PFSK-1 (cell line): Measurements from ENCODE around the gene BCL2L11.

Source experiments
- FOXP2 ChIP-seq: optimal IDR thresholded peaks from 2 replicates; pipeline ENCODE3; 2011; ENCODE audit warnings: borderline replicate concordance, control low read depth, inconsistent platforms; ENCODE audit not compliant: insufficient read depth; ENCODE audit errors: extremely low read length, extremely low read depth
- POLR2AphosphoS5 ChIP-seq: IDR thresholded peaks from 2 replicates; pipeline ENCODE4 v1.6.1; 2012; ENCODE audit warnings: low read depth, mild to moderate bottlenecking, control low read depth, low read length, moderate library complexity
- SIN3A ChIP-seq: IDR thresholded peaks from 2 replicates; pipeline ENCODE4 v1.6.1; 2012; ENCODE audit warnings: mild to moderate bottlenecking, low read length, moderate library complexity, borderline replicate concordance; ENCODE audit not compliant: insufficient read depth
- TAF1 ChIP-seq: IDR thresholded peaks from 2 replicates; pipeline ENCODE4 v1.6.1; 2012; ENCODE audit warnings: low read length, control low read depth, borderline replicate concordance; ENCODE audit not compliant: insufficient read depth
- TF ChIP-seq, protein P1 (sequence below), 2 experiments: IDR thresholded peaks; 2 replicates each; pipeline versions ENCODE4 v1.6.1 to v1.8.0; 2011 to 2012; ENCODE audit warnings: low read depth in 2 of 2, low read length in 2 of 2, control low read depth in 1 of 2, inconsistent platforms in 1 of 2, mild to moderate bottlenecking in 1 of 2, moderate library complexity in 1 of 2; ENCODE audit not compliant: insufficient read depth in 1 of 2

The BCL2L11 gene

DNA sequence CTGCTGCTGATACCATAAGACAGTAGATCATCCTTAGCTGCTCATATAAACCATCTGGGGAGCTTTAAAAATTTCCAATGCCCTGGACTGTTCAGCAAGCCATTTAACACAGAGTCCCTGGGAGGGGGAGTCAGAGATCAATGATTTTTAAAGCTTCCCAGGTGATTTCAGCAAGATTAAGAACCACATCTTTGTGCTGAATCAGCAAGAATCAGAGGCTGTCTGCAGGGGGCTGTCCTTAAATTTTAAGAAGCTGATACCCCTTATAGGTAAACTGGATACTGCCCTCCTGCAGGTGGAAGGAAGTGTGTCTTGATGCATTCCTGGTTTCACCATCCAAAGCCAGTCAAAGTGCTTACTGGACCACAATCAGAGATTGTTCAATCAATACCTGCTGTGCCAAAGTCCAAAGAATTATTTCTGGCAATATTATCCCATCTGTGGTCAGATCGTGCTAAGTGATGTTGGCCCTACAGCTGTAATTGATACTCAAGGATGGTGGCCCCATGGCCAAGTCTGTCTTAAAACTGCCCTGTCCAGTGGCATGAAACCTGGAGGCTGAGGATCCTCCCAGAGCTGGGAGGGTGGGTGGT, 72.2 kb downstream of the BCL2L11 start:
- no peak for TF ChIP-seq POLR2AphosphoS5
- TF ChIP-seq, protein P1, sequence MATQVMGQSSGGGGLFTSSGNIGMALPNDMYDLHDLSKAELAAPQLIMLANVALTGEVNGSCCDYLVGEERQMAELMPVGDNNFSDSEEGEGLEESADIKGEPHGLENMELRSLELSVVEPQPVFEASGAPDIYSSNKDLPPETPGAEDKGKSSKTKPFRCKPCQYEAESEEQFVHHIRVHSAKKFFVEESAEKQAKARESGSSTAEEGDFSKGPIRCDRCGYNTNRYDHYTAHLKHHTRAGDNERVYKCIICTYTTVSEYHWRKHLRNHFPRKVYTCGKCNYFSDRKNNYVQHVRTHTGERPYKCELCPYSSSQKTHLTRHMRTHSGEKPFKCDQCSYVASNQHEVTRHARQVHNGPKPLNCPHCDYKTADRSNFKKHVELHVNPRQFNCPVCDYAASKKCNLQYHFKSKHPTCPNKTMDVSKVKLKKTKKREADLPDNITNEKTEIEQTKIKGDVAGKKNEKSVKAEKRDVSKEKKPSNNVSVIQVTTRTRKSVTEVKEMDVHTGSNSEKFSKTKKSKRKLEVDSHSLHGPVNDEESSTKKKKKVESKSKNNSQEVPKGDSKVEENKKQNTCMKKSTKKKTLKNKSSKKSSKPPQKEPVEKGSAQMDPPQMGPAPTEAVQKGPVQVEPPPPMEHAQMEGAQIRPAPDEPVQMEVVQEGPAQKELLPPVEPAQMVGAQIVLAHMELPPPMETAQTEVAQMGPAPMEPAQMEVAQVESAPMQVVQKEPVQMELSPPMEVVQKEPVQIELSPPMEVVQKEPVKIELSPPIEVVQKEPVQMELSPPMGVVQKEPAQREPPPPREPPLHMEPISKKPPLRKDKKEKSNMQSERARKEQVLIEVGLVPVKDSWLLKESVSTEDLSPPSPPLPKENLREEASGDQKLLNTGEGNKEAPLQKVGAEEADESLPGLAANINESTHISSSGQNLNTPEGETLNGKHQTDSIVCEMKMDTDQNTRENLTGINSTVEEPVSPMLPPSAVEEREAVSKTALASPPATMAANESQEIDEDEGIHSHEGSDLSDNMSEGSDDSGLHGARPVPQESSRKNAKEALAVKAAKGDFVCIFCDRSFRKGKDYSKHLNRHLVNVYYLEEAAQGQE (IDR thresholded peaks at IDR 0.05; ENCODE audit: insufficient read depth in 1 of 2, low read depth in 2 of 2, low read length in 2 of 2), result no peak
- no peak for TF ChIP-seq SIN3A
- no peak for TF ChIP-seq FOXP2
- no peak for TF ChIP-seq TAF1

DNA sequence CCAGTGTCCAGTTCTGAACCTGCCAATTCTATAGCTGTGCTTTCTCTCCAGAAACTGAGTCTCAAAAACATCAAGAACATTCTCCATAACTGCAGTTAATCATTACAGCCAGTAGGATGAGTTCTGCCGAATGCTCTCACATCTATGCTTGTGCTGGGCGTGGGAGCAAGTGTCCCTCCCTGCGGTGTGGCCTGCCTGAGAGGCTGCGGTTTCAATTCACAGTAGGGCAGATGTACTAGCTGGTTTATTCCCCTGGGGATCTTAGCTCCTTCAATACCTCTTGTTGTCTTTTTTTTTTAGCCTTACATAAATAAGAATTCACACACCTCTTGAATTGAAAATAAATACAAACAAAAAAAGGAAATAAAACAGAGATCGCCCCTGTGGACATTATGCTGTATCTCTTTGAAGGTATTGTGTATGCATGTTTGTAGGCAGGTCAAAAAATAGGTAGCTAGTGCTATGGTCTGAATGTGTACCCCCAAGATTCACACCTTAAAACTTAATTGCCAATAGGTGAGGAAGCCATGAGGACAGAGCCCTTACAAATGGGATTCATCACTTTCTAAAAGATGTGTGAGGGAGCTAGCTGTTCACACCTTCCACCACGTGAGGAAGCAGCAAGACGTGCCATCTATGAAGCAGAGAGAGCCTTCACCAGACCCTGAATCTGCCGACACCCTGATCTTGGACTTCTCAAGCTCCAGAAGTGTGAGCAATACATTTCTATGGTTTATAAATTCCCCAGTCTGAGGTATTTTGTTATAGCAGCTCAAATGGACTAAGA, 74.3 kb downstream of the BCL2L11 start:
- TF ChIP-seq, protein P1 (IDR thresholded peaks at IDR 0.05; ENCODE audit: insufficient read depth in 1 of 2, low read depth in 2 of 2, low read length in 2 of 2), result no peak
- TF ChIP-seq TAF1, result no peak
- no peak for TF ChIP-seq SIN3A
- TF ChIP-seq FOXP2, result no peak
- TF ChIP-seq POLR2AphosphoS5, result no peak

DNA sequence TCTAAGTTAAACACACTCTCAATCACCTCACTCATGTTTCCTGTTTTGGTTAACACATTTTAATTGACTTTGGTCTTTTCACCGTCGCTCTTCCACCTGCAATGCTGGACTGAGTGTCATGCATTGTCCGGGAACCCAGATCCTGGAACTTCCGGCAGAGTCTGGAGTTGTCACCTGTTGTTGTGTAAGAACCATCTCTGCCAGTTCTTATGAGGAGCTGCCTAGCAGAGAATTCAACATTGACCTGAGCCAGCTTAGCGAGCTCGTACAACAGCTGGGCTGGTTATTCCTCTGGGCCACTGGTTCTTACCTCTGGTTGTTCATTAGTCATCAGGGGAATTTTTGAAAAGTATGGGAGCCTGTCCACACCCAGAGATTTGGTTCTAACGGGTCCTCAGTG, 75.7 kb downstream of the BCL2L11 start:
- TF ChIP-seq FOXP2, result no peak
- no peak for TF ChIP-seq SIN3A
- no peak for TF ChIP-seq POLR2AphosphoS5
- TF ChIP-seq, protein P1 (IDR thresholded peaks at IDR 0.05; ENCODE audit: insufficient read depth in 1 of 2, low read depth in 2 of 2, low read length in 2 of 2), result no peak
- TF ChIP-seq TAF1, result no peak

DNA sequence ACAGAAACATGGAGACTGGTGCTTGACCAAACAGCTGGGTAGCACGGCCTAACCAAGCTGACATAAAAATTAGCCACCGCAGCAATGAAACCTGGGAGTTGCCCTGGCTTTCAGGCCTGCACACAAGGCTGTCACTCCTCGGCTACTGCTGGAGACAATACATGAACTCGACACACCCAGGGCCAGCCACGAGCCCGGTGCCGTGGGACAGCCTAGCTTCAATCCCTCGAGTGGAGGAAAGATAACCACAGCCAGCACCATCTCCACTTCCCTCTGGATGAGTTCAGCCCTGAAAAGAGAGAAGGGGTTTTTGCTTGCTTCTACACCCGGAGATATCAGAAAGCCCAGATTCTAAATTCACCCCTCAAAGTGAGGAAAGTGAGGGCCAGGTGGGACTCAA, 78.0 kb downstream of the BCL2L11 start:
- TF ChIP-seq, protein P1 (IDR thresholded peaks at IDR 0.05; ENCODE audit: insufficient read depth in 1 of 2, low read depth in 2 of 2, low read length in 2 of 2), result no peak
- TF ChIP-seq POLR2AphosphoS5, result no peak
- TF ChIP-seq TAF1, result no peak
- TF ChIP-seq FOXP2, result no peak
- TF ChIP-seq SIN3A, result no peak
